HG03066 (cell line): ENCODE results near the gene KRT33A.
"Not testable (repeated sequence)": the region's sequence is repeated elsewhere in the genome, so short reads cannot be mapped to it uniquely, and the experiment has no call there.

Experiments used
- ATAC-seq: cut with Tn5 transposase; IDR thresholded peaks from one replicate; pipeline ENCODE4 v1.9.1; 2021; ENCODE audit warnings: low read depth; ENCODE audit not compliant: unreplicated experiment

KRT33A gene

GRCh38 chr17:41366070-41366469 lies 15.4 kb upstream of the KRT33A start:
- no peak for ATAC-seq

DNA sequence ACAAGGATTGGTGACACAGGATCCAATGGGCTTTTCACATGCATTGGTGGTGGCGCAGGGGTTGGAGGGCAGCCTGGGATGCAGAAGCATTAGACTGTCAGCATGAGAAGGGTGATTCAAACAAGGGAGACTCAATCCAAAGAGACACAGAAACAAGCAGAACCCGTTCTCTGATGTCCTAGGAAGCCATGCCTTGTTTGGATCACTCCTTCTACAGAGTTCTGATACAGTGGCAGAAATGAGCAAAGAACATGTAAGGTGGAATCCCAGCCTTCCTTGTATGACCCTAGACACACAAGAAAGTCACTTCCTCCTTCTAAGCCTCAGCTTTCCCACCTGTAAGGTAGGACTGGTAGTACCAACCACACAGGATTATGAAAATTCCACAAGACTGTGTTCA lies 13.3 kb upstream of the KRT33A start:
- ATAC-seq: no peak

- no peak for ATAC-seq
Observed at GRCh38 chr17:41360296-41360995, 9.8 kb upstream of the KRT33A start.

DNA sequence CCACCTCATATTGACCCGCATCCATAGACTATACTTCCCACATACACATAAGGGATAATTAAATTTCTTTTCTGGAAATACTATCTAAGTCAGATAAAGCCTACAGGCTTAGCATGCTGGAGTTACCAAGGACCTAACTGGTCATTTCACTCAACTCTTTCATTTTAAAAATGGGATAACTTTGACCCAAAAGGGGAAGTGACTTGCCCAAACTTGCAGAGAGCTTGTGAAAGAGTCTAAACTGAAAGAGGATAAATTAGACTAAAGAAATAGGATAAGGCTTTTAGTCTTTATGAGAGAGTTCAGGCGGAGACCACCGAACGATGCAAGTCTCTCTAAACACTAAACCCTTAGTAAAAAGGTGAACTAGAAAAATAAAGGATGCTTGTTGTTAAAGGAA lies 3.9 kb upstream of the KRT33A start:
- no peak for ATAC-seq

DNA sequence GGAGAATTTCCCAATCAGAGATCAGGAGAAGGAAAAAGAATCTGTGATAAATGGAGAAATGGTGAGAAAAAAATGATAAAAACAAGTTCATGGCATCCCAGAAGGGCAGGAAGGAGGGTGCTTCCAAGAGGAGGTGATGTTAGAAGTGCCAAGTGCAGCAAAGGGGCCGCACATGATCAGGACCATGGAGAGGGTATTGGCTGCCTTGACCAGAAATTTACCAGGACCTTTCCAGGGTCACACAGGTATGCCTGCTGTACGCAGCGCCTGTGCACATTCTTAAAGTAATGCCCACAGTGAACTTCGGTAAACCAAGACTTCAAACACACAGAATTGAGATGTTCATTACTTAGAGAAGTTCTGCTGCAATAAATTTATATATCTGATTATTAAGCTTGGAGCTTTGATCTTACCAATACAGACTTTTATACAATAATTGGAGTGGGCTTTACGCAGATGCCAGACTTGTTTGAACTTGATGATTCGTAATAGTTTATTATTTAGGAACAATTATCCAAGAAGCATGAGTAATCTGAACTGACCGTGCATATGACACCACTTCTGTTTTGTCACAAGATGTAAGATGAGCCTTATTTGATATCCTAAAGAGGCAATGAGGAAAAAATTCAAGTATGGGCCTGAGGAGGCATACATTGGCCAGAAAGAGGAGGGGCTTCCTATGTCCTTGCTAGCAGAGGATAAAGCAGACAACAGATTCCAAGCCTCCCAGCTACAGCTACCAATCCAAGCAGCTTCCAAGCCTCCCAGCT lies 2.2 kb upstream of the KRT33A start:
- no peak for ATAC-seq

GRCh38 chr17:41351177-41351576 lies 549 bp upstream of the KRT33A start:
- no peak for ATAC-seq

DNA sequence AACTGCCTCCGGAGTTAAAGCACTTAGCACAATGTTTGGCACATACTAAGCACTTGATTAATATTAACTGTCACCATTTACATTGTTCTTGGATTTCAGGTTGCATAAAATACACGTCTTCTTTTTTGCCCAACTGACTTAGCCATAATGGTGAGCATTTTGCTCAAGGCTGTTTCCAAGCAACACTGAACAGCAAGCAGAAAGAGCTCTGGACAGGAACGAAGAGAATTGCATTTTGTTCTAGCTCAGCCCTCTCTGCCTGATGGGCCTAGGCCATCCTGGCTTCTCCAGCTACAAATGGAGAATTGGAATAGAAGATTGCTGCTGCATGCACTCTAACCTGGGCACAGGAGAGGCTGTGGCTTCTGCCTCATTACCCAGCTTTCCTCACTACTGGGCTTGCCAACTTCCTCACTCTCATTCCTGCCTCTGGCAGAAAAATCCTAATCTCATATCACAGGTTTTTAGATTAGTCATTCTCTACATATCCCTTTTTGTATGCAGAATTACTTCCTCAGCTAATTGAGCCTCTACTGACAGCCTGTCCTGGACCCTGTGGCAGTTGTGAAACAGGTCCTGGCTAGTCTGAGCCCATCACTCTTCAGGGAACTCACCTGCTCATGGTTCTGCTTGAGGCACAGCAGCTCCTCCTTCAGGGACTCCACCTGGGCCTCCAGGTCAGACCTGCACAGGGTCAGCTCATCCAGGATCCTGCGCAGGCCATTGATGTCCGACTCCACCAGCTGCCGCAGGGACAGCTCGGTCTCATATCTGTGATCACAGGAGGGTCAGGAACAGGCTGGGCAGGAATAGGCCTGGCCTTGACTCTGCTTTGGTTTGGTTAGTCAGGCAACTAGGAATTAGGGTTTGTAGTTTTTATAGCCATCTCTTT lies 2.5 kb downstream of the KRT33A start:
- no peak for ATAC-seq

GRCh38 chr17:41346421-41346820 lies 4.2 kb downstream of the KRT33A start:
- ATAC-seq: not testable (repeated sequence)

- ATAC-seq: no peak
Observed at GRCh38 chr17:41345992-41346391, 4.6 kb downstream of the KRT33A start.

DNA sequence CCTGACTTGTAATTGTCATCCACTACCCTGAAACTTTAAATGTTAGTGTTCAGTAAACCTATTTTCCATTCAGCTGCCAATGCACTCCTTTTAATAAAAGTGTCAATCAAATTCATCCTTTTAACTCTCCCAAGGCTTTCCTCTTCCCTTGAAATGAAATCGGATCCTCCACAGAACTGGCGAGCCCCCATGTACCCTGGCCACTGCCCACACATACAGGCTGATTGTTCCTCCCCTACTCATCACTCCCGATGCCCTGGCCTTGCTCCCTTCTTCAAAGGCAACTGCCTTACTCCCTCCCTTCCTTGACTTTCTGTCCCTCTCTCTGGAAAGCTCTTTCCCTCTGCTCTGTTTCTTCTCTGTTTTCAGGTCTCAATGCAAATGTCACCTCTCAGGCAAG lies 7.6 kb downstream of the KRT33A start:
- no peak for ATAC-seq

DNA sequence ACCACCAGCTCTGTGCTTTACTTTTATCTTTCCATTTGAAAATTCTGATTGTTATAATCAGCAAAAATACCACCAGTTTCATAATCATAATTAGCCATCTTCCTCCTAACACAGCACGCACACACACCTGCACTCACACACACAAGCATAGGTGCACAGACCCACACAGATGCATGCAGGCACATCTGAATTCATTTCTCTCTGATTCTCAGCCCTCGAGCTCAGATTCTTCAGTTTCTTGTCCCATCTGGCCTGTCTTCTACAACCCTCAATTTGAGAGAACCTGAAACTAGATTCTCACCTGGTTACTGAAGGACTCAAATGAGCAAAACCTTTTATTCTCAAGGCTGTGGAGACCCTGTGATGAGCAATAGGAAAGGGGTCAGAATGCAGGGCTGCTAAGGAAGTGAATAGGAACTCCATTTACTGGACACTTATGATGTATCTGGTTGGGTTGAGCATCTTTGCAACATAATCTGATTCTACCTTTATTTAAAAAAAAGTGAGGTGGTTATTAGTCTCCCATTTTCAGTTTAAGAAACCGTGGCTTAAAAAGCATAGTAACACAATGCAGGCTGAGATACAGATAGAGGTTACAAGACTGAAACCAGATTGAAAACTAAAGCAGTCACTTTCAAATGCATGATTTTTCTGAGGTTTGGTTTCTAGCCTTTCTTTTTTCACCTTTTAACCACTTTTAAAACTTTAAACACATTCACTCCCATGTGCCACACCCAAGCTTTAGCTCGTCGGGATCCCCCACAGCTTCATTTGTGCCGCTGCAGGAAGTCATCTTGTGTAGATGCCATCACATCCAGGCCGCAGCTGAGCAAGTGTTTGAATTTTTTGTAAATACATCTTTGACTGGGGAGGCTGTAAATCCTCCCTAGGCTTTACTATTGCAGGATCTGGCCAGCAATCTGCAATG lies 9.4 kb downstream of the KRT33A start:
- ATAC-seq: no peak

DNA sequence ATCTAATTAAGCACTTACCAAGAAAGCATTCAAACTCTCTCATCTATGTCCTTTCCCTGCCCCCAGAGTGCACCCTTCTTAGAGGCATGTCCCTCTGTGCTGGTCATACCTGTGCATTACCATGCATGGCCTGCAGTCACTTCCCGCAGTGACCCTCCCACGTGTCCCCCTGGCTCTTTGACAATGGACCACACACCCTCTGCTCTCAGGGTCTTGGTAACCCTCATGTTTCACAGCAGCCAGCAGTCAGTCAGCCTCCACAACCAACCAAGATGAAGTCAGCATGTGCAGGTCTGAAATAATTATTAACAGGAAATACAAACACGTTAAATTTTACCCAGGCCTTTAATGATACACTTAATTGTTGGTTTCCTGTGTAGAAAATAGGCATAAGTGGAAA lies 10.1 kb downstream of the KRT33A start:
- ATAC-seq: no peak

DNA sequence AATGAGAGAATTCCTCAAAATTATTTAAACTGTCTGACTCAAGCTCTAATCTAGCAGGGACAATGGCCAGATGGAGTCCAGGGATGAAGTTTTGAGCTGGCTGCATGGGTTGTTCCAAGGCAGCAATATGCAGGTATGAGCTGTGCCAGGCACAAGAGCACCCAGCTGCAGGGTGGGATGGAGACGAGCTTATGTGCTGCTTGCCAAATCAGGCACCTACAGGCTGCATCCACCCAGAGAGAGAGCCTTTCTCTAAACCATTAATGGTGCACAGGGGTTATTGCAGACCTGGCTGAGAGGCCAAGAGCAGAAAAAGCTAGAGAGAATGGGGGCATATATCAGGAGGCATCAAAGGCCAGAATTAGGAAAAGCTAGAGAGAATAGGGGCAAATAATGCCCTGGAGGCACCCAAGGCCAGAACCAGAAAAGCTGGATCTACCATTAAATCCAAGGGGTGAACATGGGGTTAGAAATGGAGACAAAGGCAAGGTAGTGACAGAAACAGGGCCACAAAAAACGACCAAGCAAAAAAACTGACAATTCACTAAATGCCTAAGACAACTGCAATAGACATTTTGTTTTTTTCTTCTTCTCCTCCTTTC lies 11.0 kb downstream of the KRT33A start:
- ATAC-seq: no peak

DNA sequence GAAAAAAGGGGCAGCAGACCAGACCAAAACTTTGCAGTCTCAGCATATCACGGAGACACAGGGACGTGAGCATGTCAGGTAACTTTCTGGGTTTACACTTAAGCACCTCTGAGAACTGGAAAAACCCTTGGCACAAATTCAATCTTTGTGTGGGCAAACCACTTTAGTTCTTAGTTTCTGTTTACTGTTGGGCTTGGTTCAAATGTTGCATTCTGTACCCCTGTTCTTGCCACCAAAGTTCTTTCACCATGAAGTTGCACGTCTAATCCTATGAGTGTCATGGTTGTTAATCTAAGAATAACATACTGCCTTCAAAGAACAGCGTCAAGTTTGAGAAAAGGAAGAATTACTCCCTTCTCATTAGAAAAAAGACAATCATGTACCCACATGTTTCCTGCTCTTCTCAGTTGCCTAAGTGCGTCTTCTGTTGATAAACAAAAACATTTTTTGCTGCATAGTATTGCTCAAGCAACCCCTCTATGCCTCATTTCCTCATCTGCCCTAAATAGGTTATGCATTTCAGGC lies 11.6 kb downstream of the KRT33A start:
- ATAC-seq: no peak

GRCh38 chr17:41335747-41336146 lies 14.9 kb downstream of the KRT33A start:
- no peak for ATAC-seq

DNA sequence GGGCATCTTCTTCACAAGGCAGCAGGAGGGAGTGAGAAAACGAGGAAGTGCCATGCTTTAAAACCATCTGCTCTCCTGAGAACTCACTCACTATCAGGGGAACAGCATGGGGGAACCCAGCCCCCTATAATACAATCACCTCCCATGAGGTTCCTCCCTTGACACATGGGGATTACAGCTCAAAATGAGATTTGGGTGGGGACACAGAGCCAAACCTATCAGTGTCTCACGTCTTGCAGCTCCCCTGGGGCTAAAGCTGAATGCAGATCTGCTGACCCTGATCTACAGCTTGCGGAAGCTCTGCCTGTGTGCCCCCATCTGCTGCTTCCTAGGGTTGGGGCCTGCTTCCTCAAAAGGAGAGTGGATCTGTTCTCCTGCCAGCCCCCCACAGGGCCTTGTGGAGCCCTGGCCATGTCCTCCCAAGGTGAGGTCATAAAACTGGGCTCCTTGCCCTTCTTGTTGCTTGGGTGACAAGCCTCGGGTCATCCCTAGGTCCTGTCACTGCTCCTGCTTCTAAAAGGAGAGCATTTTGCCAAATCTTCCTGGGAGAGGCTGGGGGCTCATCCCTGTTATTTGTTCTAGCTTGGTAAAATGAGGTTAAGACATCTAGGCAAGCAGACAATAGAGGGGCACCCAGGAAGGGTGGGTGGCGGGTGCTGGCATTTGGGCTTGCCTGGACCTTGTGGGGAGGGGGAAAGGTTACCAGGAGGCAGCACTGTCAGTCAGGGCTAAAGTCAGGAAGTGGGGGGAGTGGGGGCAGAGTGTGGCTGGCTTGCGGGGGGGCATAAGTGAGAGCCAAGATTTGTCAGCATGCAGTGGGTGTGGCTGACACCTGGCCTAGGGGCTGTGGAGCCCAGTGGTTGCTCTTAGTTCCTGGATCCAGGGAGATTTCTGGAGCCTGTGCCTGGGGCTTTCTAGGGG lies 16.0 kb downstream of the KRT33A start:
- no peak for ATAC-seq

- no peak for ATAC-seq
Observed at GRCh38 chr17:41333836-41334235, 16.8 kb downstream of the KRT33A start.

DNA sequence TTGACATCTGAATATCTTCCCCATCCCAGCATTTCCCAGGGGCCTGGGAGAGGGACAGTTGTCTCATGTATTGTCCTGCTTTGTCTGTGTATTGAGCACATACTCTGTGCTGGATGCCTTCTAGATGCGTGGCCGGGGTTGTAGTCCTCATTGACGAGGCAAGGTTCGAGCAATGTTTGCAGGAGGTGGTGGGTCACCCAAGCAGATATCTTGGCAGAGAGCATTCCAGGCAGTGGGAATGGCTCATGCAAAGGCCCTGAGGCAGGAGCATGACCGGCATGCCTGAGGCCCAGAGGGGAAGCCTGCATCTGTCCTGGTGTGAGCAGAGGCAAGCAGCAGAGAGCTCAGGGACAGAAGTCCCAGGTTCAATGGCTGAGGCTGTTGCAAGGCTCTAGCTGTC lies 17.5 kb downstream of the KRT33A start:
- no peak for ATAC-seq

DNA sequence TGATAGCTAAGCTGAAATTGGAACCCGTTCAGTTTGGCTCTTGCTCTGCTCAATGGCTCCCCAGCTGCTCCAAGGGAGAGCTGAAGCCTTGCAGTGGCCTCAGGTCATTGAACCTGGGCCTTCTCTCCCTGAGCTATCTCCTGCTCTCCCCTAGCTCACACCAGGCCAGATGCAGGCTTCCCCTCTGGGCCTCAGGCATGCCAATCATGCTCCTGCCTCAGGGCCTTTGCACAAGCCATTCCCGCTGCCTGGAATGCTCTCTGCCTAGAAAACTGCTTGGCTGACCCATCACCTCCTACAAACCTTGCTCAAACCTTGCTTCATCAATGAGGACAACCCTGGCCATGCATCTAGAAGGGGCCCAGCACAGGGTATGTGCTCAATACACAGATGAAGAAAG lies 18.4 kb downstream of the KRT33A start:
- no peak for ATAC-seq
